B cell (primary cell): ENCODE data around the gene KIF26B. TPM values are rescaled to one million over a fixed set of nuclear protein-coding genes. Genes with fewer than 3 reads are reported as not detected.

ENCODE experiments used
- ATAC-seq: fragments of 200-7000 bp; cut with Tn5 transposase; one replicate; pipeline ENCODE4 v1.10.0; 2021; ENCODE audit warnings: low read depth, mild to moderate bottlenecking, moderate number of reproducible peaks, moderate library complexity
- CTCF ChIA-PET: fragments of 350-600 bp; sonication (Branson Sonifier 250); formaldehyde crosslinking; loops from one replicate; lab custom pipeline; 2021; ENCODE audit warnings: antibody characterized with exemption, inconsistent platforms; lab: Charles Lee
- POLR2A ChIA-PET: fragments of 350-600 bp; sonication (Branson Sonifier 250); formaldehyde crosslinking; loops from one replicate; lab custom pipeline; 2021; ENCODE audit warnings: antibody characterized with exemption; lab: Charles Lee
- DNase-seq: peaks from one replicate; pipeline ENCODE4 v3.0.0; 2013
- H2AFZ ChIP-seq: 2 replicates; pipeline ENCODE4 v1.6.1; 2012; ENCODE audit warnings: mild to moderate bottlenecking, low read depth, low read length; ENCODE audit not compliant: insufficient read depth, poor library complexity, severe bottlenecking
- H3K27ac ChIP-seq, 2 donors: 1 replicate in 1 of 2; 2 replicates in 1 of 2; pipeline ENCODE4 v1.5.1; 2012 to 2013; ENCODE audit warnings: low read length in 2 of 2, mild to moderate bottlenecking in 2 of 2, moderate library complexity in 1 of 2
- H3K27me3 ChIP-seq, 4 experiments: fragments of 200-600 bp in 1 of 4; sonication (generic) in 1 of 4; replicated peaks in 1 of 4; 1 replicate in 2 of 4; 2 replicates in 2 of 4; pipeline versions ENCODE4 v1.6.1 to v1.7.0; 2013 to 2016; ENCODE audit warnings: low read length in 3 of 4, mild to moderate bottlenecking in 2 of 4, mixed read lengths in 1 of 4, moderate library complexity in 1 of 4; ENCODE audit not compliant: insufficient read depth in 4 of 4, control insufficient read depth in 3 of 4; ENCODE audit errors: control extremely low read depth in 1 of 4
- H3K36me3 ChIP-seq, 2 experiments: replicated peaks in 1 of 2; 1 replicate in 1 of 2; 2 replicates in 1 of 2; pipeline versions ENCODE4 v1.6.1 to v1.7.1; 2013; ENCODE audit warnings: low read length in 1 of 2; ENCODE audit not compliant: insufficient read depth in 2 of 2, control insufficient read depth in 1 of 2; ENCODE audit errors: control extremely low read depth in 1 of 2, extremely low read depth in 1 of 2
- H3K4me1 ChIP-seq, 2 donors: fragments of 200-600 bp in 1 of 2; sonication (generic) in 1 of 2; 1 replicate in 1 of 2; 2 replicates in 1 of 2; pipeline versions ENCODE4 v1.5.1 to v1.6.1; 2013 to 2017; ENCODE audit warnings: low read length in 2 of 2; ENCODE audit not compliant: control insufficient read depth in 2 of 2, insufficient read depth in 2 of 2
- H3K4me2 ChIP-seq: replicated peaks from 2 replicates; pipeline ENCODE3; 2012; ENCODE audit warnings: mild to moderate bottlenecking, low read depth, low read length; ENCODE audit not compliant: poor library complexity, severe bottlenecking
- H3K4me3 ChIP-seq, 5 experiments: fragments of 200-600 bp in 1 of 5; sonication (generic) in 1 of 5; 1 replicate in 3 of 5; 2 replicates in 2 of 5; pipeline versions ENCODE4 v1.5.1 to v1.7.0; 2011 to 2016; ENCODE audit warnings: low read length in 4 of 5, mild to moderate bottlenecking in 4 of 5, low read depth in 2 of 5, control low read depth in 1 of 5, moderate library complexity in 1 of 5; ENCODE audit not compliant: insufficient read depth in 1 of 5; ENCODE audit errors: control extremely low read depth in 1 of 5, extremely low read depth in 1 of 5
- H3K79me2 ChIP-seq: fragments of 200-600 bp; sonication (generic); one replicate; pipeline ENCODE4 v1.6.0; 2016; ENCODE audit warnings: low read length; ENCODE audit not compliant: control insufficient read depth, insufficient read depth
- H3K9ac ChIP-seq: fragments of 200-600 bp; sonication (generic); 2 replicates; pipeline ENCODE4 v1.6.1; 2017; ENCODE audit warnings: mild to moderate bottlenecking, low read length, moderate library complexity
- H3K9me3 ChIP-seq, 3 donors: one replicate each; pipeline versions ENCODE4 v1.6.1 to v1.7.1; 2013; ENCODE audit warnings: low read length in 2 of 3; ENCODE audit not compliant: control insufficient read depth in 2 of 3, insufficient read depth in 1 of 3; ENCODE audit errors: control extremely low read depth in 1 of 3
- H4K20me1 ChIP-seq: 2 replicates; pipeline ENCODE4 v1.6.0; 2012; ENCODE audit warnings: mild to moderate bottlenecking, low read length; ENCODE audit not compliant: insufficient read depth, control insufficient read depth, poor library complexity, severe bottlenecking
- H3K27ac Mint-ChIP-seq: one replicate; pipeline ENCODE4 v1.8.0; 2021; ENCODE audit warnings: mixed read lengths
- H3K27me3 Mint-ChIP-seq: one replicate; pipeline ENCODE4 v1.8.0; 2021; ENCODE audit warnings: mixed read lengths
- H3K4me1 Mint-ChIP-seq: one replicate; pipeline ENCODE4 v1.8.0; 2021; ENCODE audit warnings: mixed read lengths
- H3K4me3 Mint-ChIP-seq: one replicate; pipeline ENCODE4 v1.8.0; 2021; ENCODE audit warnings: mixed read lengths
- H3K9me3 Mint-ChIP-seq: one replicate; pipeline ENCODE4 v1.8.0; 2022; ENCODE audit warnings: mixed read lengths; ENCODE audit not compliant: insufficient read depth
- EZH2 ChIP-seq: IDR thresholded peaks from 2 replicates; pipeline ENCODE4 v1.6.1; 2012; ENCODE audit warnings: borderline replicate concordance, low read depth, mild to moderate bottlenecking, moderate library complexity, low read length; ENCODE audit not compliant: insufficient read depth, poor library complexity, severe bottlenecking
- WGBS: methylation state at CpG from one replicate; pipeline ENCODE4 v1.1.5; 2013; ENCODE audit warnings: missing lambda C conversion rate; ENCODE audit not compliant: insufficient coverage; 5-methylcytosine and 5-hydroxymethylcytosine counted together
- intact Hi-C: fragments of 100-400 bp; cut with micrococcal nuclease; formaldehyde crosslinking; loops from one replicate; pipeline ENCODE4 v1.10.0; 2022
- polyA plus RNA-seq: library from polyadenylated mRNA; depleted of rRNA; stranded (reverse); fragments of >200 nt; gene quantifications from 2 replicates; pipeline ENCODE4 v1.2.3, GENCODE V29; 2012
- total RNA-seq, 2 donors: library from RNA; stranded (reverse); fragments of 120-200 nt in 1 of 2; gene quantifications; 1 replicate in 1 of 2; 2 replicates in 1 of 2; pipeline versions ENCODE4 v1.2.3 to v1.2.4, GENCODE V29; 2013 to 2022
- TF ChIP-seq, protein P1 (sequence below): fragments of 200-600 bp; IDR thresholded peaks from one replicate; pipeline ENCODE4 v1.8.0; 2022; ENCODE audit warnings: antibody characterized with exemption, mild to moderate bottlenecking

KIF26B gene
- total and polyA plus RNA-seq, 2 donors (not counting 1 experiment from before 2014, with no cell fraction given) = 0.62 TPM; not detected in 1

DNA sequence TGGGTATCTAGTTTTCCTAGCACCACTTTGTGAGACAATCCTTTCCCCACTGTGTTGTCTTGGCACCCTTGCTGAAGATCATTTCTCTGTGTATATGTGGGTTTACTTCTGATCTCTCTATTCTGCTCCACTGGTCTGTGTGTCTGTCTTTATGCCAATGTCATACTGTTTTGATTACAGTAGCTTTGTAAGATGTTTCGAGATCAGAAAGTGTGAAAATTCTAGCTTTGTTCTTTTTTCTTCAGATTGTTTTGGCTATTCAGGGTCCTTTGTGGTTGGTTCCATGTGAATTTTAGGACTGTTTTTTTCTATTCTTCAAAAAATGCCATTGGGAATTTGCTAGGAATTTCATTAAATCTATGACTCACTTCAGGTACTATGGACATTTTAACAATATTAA is 116.2 kb downstream of the KIF26B start:
- ChIA-PET CTCF (no interaction called here), POLR2A (no interaction called here)
- H2AFZ ChIP-seq = no peak overlapping the region
- no peak for DNase-seq
- peaks cover 2 to 3% (median 3%) of the 10 kb centered on the region in 3 donors for H3K9me3 ChIP-seq
- H3K79me2 ChIP-seq = no peaks in the 10 kb centered on the region
- no peaks in the 10 kb centered on the region for H3K4me1 ChIP-seq
- peaks cover 6% of the 10 kb centered on the region for H3K9me3 Mint-ChIP-seq
- no peak overlapping the region for H3K4me3 Mint-ChIP-seq
- no peak overlapping the region for H3K4me3 ChIP-seq
- no peak overlapping the region for H3K9ac ChIP-seq
- H3K27me3 ChIP-seq = no peaks in the 10 kb centered on the region
- H3K27ac Mint-ChIP-seq = no peak overlapping the region
- no peak for ATAC-seq
- H3K36me3 ChIP-seq = no peaks in the 10 kb centered on the region
- WGBS = no CpG with 5 or more reads among the region's 1 CpG
- no peaks in the 10 kb centered on the region for H3K4me1 Mint-ChIP-seq
- no peak for TF ChIP-seq EZH2
- TF ChIP-seq, protein P1, sequence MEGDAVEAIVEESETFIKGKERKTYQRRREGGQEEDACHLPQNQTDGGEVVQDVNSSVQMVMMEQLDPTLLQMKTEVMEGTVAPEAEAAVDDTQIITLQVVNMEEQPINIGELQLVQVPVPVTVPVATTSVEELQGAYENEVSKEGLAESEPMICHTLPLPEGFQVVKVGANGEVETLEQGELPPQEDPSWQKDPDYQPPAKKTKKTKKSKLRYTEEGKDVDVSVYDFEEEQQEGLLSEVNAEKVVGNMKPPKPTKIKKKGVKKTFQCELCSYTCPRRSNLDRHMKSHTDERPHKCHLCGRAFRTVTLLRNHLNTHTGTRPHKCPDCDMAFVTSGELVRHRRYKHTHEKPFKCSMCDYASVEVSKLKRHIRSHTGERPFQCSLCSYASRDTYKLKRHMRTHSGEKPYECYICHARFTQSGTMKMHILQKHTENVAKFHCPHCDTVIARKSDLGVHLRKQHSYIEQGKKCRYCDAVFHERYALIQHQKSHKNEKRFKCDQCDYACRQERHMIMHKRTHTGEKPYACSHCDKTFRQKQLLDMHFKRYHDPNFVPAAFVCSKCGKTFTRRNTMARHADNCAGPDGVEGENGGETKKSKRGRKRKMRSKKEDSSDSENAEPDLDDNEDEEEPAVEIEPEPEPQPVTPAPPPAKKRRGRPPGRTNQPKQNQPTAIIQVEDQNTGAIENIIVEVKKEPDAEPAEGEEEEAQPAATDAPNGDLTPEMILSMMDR = no peak
- no peaks in the 10 kb centered on the region for H4K20me1 ChIP-seq
- peaks cover 28% of the 10 kb centered on the region for H3K27me3 Mint-ChIP-seq
- intact Hi-C loops = no loop called here
- no peak overlapping the region for H3K27ac ChIP-seq
- no peak overlapping the region for H3K4me2 ChIP-seq

DNA sequence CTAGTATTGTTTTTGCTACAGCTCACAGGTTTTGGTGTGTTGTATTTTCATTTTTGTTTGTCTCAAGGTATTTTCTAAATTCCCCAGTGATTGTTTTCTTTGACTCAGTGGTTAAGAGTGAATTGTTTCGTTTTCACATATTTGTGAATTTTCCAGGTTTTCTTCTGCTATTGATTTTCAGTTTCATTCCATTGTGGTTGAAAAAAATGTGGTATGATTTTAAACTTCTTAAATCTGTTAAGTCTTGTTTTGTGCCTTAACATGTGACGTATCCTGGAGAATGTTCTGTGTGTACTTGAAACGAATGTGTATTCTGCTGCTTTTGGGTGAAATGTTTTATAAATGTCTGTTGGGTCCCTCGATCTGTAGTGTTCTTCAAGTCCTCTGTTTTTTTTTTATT is 117.9 kb downstream of the KIF26B start:
- ChIA-PET CTCF (no interaction called here), POLR2A (no interaction called here)
- Histone ChIP-seq H3K4me3 (no peak overlapping the region), H2AFZ (no peak overlapping the region), H4K20me1 (no peaks in the 10 kb centered on the region), H3K27ac (no peak overlapping the region), H3K9me3 (peaks cover 2 to 3% (median 3%) of the 10 kb centered on the region in 3 donors), H3K27me3 (peaks cover 0 to 6% (median 0%) of the 10 kb centered on the region in 4 experiments), H3K4me2 (no peak overlapping the region), H3K9ac (no peak overlapping the region), H3K36me3 (no peaks in the 10 kb centered on the region), H3K79me2 (no peaks in the 10 kb centered on the region), H3K4me1 (no peaks in the 10 kb centered on the region)
- peaks cover 38% of the 10 kb centered on the region for H3K27me3 Mint-ChIP-seq
- 87% methylated on average over 3 of the region's 4 CpGs for WGBS
- H3K4me1 Mint-ChIP-seq = no peaks in the 10 kb centered on the region
- no peak for TF ChIP-seq EZH2
- TF ChIP-seq, protein P1 = no peak
- no peak overlapping the region for H3K27ac Mint-ChIP-seq
- peaks cover 6% of the 10 kb centered on the region for H3K9me3 Mint-ChIP-seq
- no peak overlapping the region for H3K4me3 Mint-ChIP-seq
- no peak for ATAC-seq
- no peak for DNase-seq
- intact Hi-C loops = no loop called here
